ENCODE data around the gene WFS1.

Gene WFS1

DNA sequence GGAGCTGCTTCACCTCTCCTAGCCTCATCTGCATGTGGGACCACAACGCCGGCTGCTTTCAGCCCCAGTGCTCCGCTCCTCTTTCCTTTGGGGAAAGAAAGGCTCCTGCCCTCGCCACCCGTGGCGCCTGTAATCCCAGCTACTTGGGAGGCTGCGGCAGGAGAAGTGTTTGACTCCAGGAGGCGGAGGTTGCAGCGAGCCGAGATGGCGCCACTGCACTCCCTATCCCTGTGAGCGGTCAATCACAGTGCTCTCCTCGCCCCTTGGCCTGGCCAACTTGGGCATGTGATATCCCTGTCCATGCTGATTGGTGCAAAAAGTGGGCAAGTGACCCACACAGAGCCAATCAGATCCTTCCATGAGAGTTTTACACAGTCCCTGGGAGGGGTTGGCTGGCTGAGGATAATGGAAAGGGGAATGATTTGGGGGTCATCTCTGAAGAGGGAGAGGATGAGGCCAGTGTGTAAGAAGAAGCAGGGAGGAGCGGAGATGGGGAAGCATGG, 56.2 kb downstream of the WFS1 start:
- H3K4me3 ChIP-seq (ENCODE audit: low read depth, low read length): no peak overlapping the region
- TF ChIP-seq CTCF (IDR thresholded peaks at IDR 0.05; ENCODE audit: borderline replicate concordance, insufficient read depth, low read depth, low read length): no peak

DNA sequence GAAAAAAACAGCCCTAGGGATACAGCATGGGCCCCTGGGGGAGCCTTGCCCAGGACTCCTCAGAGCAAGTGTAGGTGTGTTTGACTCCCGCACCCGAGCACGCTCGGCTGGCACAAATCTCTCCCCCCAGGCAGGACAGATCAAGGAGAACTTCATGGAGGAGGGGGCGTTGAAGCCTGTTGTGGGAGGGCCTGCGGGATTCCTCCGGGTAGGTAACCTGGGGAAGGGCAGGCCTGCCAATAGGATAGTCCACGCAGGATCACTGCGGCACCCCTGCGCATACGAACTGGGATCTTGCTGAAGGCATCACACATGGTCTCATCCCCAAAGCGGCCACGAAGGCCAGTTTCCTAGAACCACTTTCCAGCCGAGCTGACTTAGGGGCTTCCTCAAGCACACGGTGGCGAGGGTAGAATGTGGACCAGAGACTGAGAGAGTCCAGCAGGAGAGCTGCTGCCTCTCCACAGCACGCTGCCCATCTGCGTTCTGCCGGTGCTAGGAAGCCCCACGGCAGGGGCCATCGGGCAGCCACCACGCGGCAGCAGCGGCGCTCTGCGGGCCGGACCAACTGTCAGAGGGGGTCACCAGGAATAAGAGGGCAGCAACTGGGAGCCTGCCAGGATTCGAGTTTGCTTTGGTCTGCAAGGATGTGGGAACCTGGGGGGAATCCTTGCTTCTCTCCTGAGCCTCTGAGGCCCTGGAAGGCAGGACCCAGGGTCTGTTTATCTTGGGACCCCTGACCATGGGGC, 56.8 kb downstream of the WFS1 start:
- no peak overlapping the region for H3K4me3 ChIP-seq (ENCODE audit: low read depth, low read length)
- no peak for TF ChIP-seq CTCF (IDR thresholded peaks at IDR 0.05; ENCODE audit: borderline replicate concordance, insufficient read depth, low read depth, low read length)

DNA sequence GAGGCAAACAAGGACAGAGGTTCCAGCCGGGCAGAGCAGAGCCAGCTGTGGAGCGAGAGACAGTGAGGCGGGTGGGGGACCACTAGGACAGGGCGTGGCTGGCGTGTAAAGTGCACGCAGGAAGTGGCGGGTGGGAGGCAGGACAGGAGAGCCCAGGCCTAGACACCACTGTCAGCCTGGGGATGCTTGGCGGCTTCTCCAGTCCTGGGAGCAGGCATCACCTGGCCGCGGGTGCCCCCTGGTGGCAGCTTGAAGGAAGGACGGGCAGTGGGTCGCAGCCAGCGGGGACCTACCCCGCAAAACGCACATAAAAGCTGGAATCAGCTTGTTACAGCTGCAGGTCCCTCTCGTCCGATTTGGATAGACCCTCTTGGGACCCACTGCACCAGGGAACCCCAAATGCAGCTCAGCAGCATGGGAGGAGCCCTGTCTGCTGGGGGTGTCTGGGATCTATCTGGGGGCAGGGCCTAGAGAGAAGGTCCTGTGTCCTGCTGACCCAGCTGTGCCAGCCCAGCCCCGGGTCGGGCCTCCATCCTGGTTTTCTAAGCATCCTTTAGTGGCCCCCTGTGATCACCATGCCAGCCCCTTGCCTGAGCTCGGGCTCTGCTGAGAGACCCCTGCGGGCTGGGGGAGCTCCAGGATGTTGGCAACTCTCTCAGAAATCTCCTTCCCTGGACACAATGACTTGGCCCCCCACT, 57.7 kb downstream of the WFS1 start:
- peak; percentile 89 for TF ChIP-seq CTCF (IDR thresholded peaks at IDR 0.05; ENCODE audit: borderline replicate concordance, insufficient read depth, low read depth, low read length)
- no peak overlapping the region for H3K4me3 ChIP-seq (ENCODE audit: low read depth, low read length)

- no peak for TF ChIP-seq CTCF (IDR thresholded peaks at IDR 0.05; ENCODE audit: borderline replicate concordance, insufficient read depth, low read depth, low read length)
- H3K4me3 ChIP-seq (ENCODE audit: low read depth, low read length): no peak overlapping the region
Measured at GRCh38 chr4:6328526-6328925, 58.9 kb downstream of the WFS1 start.

- no peak for TF ChIP-seq CTCF (IDR thresholded peaks at IDR 0.05; ENCODE audit: borderline replicate concordance, insufficient read depth, low read depth, low read length)
- H3K4me3 ChIP-seq (ENCODE audit: low read depth, low read length): no peak overlapping the region
Measured at GRCh38 chr4:6329478-6330383, 60.1 kb downstream of the WFS1 start.

DNA sequence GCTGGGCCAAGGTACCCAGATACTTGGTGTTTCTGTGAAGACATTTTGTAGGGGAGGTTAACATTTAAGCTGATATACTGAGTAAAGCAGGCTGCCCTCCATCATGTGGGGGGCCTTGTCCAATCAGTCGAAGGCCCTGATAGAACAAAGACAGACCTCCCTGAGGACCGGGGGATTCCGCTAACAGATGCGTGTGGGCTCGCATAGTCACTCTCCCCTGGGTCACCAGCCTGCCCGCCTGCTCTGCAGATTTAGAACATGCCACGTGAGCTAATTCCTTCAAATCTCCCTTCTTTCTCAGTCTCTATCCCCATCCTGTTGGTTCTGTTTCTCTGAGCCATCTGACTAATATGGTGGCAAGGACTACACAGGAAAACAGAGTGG, 60.7 kb downstream of the WFS1 start:
- H3K4me3 ChIP-seq (ENCODE audit: low read depth, low read length): no peak overlapping the region
- no peak for TF ChIP-seq CTCF (IDR thresholded peaks at IDR 0.05; ENCODE audit: borderline replicate concordance, insufficient read depth, low read depth, low read length)
